Stimulated activated naive CD4-positive, alpha-beta T cell (primary cell): ENCODE measurements around the gene N4BP3.
A peak's percentile ranks its signal among the peaks of the same experiment; 100 is the strongest.

Experiments
- DNase-seq, 6 experiments: peaks; one replicate each; lab custom pipeline; 2025; lab: John Stamatoyannopoulos, UW

The N4BP3 gene

DNA sequence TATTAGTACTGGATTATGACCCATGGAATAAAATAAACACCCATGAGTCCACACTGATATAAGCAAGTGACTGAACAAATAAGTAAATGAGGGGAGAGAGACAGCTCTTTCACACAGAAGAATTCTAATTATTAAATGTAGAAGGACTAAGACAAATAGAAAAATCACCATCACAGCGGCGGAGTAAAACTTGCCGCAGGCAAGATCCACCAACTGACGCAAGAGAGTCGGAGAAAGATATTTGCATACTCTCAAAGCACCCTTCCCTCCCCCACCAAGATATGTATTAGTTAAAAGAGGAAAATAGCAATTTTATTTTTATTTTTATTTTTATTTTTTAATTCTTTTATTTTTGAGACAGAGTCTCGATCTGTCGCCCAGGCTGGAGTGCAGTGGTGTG, 14.6 kb upstream of the N4BP3 start:
- no peak for DNase-seq

- DNase-seq: no peak
These were observed 9.7 kb upstream of the N4BP3 start for GRCh38 chr5:178103612-178104011.

GRCh38 chr5:178104492-178104891, 8.8 kb upstream of the N4BP3 start:
- peak in 1 of 6 experiments; percentile 10 for DNase-seq

- DNase-seq: no peak
These were observed 7.2 kb upstream of the N4BP3 start for GRCh38 chr5:178106086-178106485.

DNA sequence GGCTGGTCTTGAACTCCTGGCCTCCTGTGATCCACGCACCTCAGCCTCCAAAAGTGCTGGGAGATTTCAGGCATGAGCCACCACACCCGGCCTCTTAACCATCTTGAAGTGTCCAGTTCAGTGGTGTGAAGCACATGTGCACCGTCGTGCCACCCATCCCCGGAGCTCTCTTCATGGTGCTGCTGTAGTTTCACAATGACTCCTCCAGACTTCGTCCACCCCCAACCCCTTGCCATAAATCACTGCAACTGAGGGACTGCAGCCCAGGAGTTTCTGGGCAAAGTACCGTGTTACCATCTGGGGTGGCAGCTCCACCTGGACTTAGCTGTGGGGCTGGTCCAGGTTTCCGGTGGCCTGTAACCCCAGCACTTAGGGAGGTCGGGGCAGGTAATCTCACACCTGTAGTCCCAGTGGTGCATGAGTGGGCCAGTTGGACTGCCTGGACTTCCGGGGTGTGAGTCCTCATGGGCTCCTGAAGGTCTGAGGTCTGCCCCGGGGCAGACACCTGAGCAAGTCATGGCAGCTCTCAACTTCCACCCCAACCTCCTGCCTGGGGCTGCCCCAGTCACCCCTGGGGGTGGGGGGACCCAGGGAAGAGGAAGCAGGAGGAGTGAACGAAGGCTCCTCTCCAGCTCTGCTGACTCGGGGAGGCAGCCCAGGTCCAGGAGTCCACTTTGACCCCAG, 6.6 kb upstream of the N4BP3 start:
- no peak for DNase-seq

- DNase-seq: no peak
These were observed 5.5 kb upstream of the N4BP3 start for GRCh38 chr5:178107756-178108310.

DNA sequence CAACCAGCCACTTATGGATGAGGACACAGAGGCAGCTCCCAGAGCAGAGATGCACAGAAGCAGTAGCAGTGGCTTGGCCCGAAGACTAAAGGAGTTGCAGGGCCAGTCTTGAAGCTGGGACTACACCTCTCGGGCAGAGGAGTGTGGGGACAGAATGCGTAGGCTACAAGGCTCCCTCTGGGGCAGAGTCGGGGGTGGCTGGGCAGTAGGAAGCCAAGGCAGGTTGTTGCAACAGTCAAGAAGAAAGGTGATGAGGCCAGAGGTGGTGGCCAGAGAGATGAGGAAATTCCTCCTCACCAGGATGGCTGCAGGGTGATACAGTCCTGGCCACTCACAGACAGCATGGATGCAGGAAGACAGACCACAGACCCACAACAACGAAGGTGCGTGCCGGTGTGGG, 4.9 kb upstream of the N4BP3 start:
- no peak for DNase-seq

GRCh38 chr5:178108966-178109365, 4.4 kb upstream of the N4BP3 start:
- DNase-seq: no peak

- DNase-seq: no peak
These were observed 2.8 kb upstream of the N4BP3 start for GRCh38 chr5:178110511-178110910.

- no peak for DNase-seq
These were observed 1.4 kb upstream of the N4BP3 start for GRCh38 chr5:178111925-178112324.

DNA sequence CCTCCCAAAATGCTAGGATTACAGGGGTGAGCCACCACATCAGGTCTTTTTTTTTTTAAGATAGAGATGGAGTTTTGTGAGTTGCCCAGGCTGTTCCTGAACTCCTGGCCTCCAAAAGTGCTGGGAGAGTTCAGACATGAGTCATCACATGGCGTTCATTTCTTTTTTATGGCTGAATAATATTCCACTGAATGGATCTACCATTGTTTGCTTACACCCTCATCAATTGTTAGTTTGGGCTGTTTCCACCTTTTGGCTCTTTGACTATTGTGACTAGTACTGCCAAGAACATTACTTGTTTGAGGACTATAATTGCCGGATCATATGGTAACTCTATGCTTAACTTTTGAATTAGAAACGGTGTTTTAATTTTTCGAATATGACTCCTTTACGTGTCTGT, 787 bp upstream of the N4BP3 start:
- DNase-seq: no peak

- DNase-seq: no peak
These were observed 551 bp downstream of the N4BP3 start for GRCh38 chr5:178113841-178114324.

- DNase-seq: peak in 4 of 6 experiments; percentile 10 to 29 (median 21)
These were observed 1.2 kb downstream of the N4BP3 start for GRCh38 chr5:178114325-178115135.

- DNase-seq: peak in 2 of 6 experiments; percentile 7 to 19
These were observed 1.9 kb downstream of the N4BP3 start for GRCh38 chr5:178115136-178115813.

DNA sequence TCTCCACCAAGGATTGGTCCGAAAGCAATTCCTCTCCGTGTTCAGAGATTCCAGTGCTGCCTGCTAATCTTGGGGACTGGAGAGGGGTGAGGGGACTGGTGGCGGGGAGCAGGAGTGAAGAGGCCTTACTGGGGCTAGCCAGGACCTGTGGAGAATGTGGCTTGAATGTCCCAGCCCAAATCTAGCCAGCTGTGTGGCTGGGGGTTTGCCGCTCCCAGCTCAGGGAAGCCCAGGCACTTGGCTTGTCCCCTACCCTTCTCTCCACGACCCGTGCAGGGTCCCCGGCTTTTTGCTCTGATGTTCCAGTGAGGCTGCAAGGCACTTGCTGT, 2.4 kb downstream of the N4BP3 start:
- no peak for DNase-seq

- DNase-seq: peak; percentile 14 to 37 (median 22)
These were observed 3.0 kb downstream of the N4BP3 start for GRCh38 chr5:178116143-178116885.

DNA sequence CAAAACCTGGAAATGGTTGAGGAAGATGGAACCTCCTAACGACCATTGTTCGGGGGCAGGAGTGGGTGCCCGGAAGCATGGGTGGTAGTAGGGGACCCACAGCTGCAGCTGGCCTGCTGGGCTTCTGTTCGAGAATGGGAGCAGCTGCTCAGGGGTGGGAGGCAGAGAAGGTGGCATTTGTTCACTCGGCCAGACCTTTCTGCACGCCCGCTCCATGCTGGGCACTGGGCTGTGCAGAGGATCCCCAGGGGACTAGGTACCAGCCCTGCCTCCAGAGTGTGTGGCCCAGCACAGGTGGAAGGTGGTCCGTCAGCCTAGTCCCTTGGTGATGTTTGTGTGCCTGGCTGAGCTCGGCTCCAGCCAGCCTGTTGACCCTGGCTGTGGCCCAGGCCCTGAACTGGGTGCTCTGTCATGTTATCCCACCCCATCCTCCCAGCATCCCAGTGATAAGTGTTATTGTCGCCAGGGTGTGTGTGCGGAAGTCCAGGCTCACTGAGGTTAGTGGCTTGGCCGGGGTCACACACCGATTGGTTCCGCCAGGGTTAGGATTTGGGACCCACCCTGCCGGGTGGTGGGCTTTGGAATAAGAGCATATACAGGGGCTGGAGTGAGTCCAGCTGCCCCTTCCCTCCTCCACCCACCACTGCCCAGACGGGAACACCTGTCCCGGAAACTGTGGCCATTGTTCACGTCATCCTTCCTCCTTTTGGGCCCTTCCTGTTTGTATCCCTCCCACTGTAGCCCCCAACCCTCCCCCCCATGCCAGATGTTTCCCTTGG, 4.8 kb downstream of the N4BP3 start:
- no peak for DNase-seq

DNA sequence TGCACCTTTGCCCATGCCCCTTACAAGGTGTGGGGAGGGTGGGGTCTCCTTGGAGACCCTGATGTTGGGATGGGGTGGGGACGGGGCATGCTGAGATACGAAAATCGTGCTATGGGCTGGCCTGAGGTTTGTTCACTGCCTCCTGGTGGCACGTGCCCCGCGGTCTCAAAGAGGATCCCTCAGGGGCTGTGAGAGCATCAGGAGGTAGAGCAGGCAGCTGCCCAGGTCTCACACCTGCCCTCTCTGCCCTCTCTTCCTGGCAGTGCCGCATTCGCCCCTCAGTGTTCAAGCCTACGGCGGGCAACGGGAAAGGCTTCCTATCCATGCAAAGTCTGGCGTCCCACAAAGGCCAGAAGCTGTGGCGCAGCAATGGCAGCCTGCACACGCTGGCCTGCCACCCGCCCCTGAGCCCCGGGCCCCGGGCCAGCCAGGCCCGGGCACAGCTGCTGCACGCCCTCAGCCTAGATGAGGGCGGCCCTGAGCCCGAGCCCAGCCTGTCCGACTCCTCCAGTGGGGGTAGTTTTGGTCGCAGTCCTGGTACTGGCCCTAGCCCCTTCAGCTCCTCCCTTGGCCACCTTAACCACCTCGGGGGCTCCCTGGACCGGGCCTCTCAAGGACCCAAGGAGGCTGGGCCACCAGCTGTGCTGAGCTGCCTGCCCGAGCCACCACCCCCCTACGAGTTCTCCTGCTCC, 6.7 kb downstream of the N4BP3 start:
- no peak for DNase-seq

GRCh38 chr5:178120607-178121357, 7.5 kb downstream of the N4BP3 start:
- peak; percentile 67 to 88 (median 82) for DNase-seq
